ENCODE results near the gene LRRC4C. TPM values are rescaled to one million over a fixed set of nuclear protein-coding genes. Genes with fewer than 3 reads are reported as not detected.

The LRRC4C gene
- total and polyA plus RNA-seq, 2 donors (not counting 3 experiments of a cell fraction or from before 2014, with no cell fraction given) = not detected

GRCh38 chr11:41483956-41484355 is 24.5 kb upstream of the LRRC4C start:
- no peaks in the 10 kb centered on the region for H3K4me1 ChIP-seq (ENCODE audit: control insufficient read depth, extremely low read depth, insufficient read depth, low read length)
- no peaks in the 10 kb centered on the region for H3K79me2 ChIP-seq (ENCODE audit: control insufficient read depth, insufficient read depth, low read length)
- no TSS peak for BruUV-seq (replicated peaks)
- H3K4me3 ChIP-seq (replicated peaks in 1 of 3; ENCODE audit: insufficient read depth in 1 of 3, low read depth in 1 of 3, low read length in 3 of 3) = no peak overlapping the region
- H3K9ac ChIP-seq (replicated peaks; ENCODE audit: extremely low read depth, insufficient read depth, low read length) = no peak overlapping the region
- no peaks in the 10 kb centered on the region for H3K9me1 ChIP-seq (replicated peaks; ENCODE audit: control insufficient read depth, extremely low read depth, insufficient read depth, low read length)
- no peak overlapping the region for H3K27ac ChIP-seq (ENCODE audit: insufficient read depth, low read depth, low read length)
- H3K4me2 ChIP-seq (ENCODE audit: insufficient read depth, low read length) = no peak overlapping the region
- ChIA-PET CTCF (no interaction called here), POLR2A (no interaction called here)
- H3K36me3 ChIP-seq (ENCODE audit: control insufficient read depth in 2 of 2, extremely low read depth in 1 of 2, insufficient read depth in 2 of 2, low read length in 2 of 2) = no peaks in the 10 kb centered on the region
- FAIRE-seq (no peak), DNase-seq (ENCODE audit: low read depth, low spot score) (no peak)
- H3K27me3 ChIP-seq (ENCODE audit: control insufficient read depth in 2 of 2, insufficient read depth in 2 of 2, low read length in 2 of 2) = no peaks in the 10 kb centered on the region
- dilution Hi-C loops (cut with MboI; ENCODE audit: extremely low pct_ligation_motif_present, low sequenced_read_pairs) (no loop called here), intact Hi-C loops (cut with micrococcal nuclease) (no loop called here)
- no peaks in the 10 kb centered on the region for H4K20me1 ChIP-seq (replicated peaks; ENCODE audit: control insufficient read depth, extremely low read depth, insufficient read depth, low read length)
- TF ChIP-seq CTCF (IDR thresholded peaks at IDR 0.05; ENCODE audit: extremely low read depth in 1 of 2, insufficient read depth in 1 of 2, low read depth in 1 of 2, low read length in 2 of 2) (no peak), POLR2A (IDR thresholded peaks at IDR 0.05; ENCODE audit: low read depth, low read length) (no peak)
- H3K9me3 ChIP-seq (replicated peaks; ENCODE audit: control insufficient read depth, insufficient read depth, low read length) = no peaks in the 10 kb centered on the region
- H2AFZ ChIP-seq (ENCODE audit: low read depth, low read length) = no peak overlapping the region

- intact Hi-C loops (cut with micrococcal nuclease) (no loop called here), dilution Hi-C loops (cut with MboI; ENCODE audit: extremely low pct_ligation_motif_present, low sequenced_read_pairs) (no loop called here)
- Histone ChIP-seq H3K27me3 (ENCODE audit: control insufficient read depth in 2 of 2, insufficient read depth in 2 of 2, low read length in 2 of 2) (no peaks in the 10 kb centered on the region), H3K4me1 (ENCODE audit: control insufficient read depth, extremely low read depth, insufficient read depth, low read length) (no peaks in the 10 kb centered on the region), H3K36me3 (ENCODE audit: control insufficient read depth in 2 of 2, extremely low read depth in 1 of 2, insufficient read depth in 2 of 2, low read length in 2 of 2) (no peaks in the 10 kb centered on the region), H3K9ac (replicated peaks; ENCODE audit: extremely low read depth, insufficient read depth, low read length) (no peak overlapping the region), H2AFZ (ENCODE audit: low read depth, low read length) (no peak overlapping the region), H3K9me1 (replicated peaks; ENCODE audit: control insufficient read depth, extremely low read depth, insufficient read depth, low read length) (no peaks in the 10 kb centered on the region), H3K27ac (ENCODE audit: insufficient read depth, low read depth, low read length) (no peak overlapping the region), H4K20me1 (replicated peaks; ENCODE audit: control insufficient read depth, extremely low read depth, insufficient read depth, low read length) (no peaks in the 10 kb centered on the region), H3K9me3 (replicated peaks; ENCODE audit: control insufficient read depth, insufficient read depth, low read length) (no peaks in the 10 kb centered on the region), H3K4me3 (replicated peaks in 1 of 3; ENCODE audit: insufficient read depth in 1 of 3, low read depth in 1 of 3, low read length in 3 of 3) (no peak overlapping the region), H3K4me2 (ENCODE audit: insufficient read depth, low read length) (no peak overlapping the region), H3K79me2 (ENCODE audit: control insufficient read depth, insufficient read depth, low read length) (no peaks in the 10 kb centered on the region)
- no TSS peak for BruUV-seq (replicated peaks)
- DNase-seq (ENCODE audit: low read depth, low spot score) (no peak), FAIRE-seq (no peak)
- TF ChIP-seq EZH2 (IDR thresholded peaks at IDR 0.05; ENCODE audit: borderline replicate concordance, low read depth, low read length, severe bottlenecking) (no peak), FOS (IDR thresholded peaks at IDR 0.05; ENCODE audit: borderline replicate concordance, insufficient read depth, low read length) (no peak), POLR2AphosphoS5 (IDR thresholded peaks at IDR 0.05; ENCODE audit: insufficient read depth, low read depth, low read length) (no peak), POLR2A (IDR thresholded peaks at IDR 0.05; ENCODE audit: low read depth, low read length) (no peak)
- POLR2A ChIA-PET = no interaction called here
- CTCF ChIA-PET = no interaction called here
Observed at GRCh38 chr11:41479179-41479578, 19.7 kb upstream of the LRRC4C start.

All from endothelial cell of umbilical vein (primary cell).